HepG2 (cell line): ENCODE data around the gene PLEKHM2. TPM values are rescaled to one million over a fixed set of nuclear protein-coding genes. Genes with fewer than 3 reads are reported as not detected.

Experiments
- ATAC-seq: fragments of 200-7000 bp; cut with Tn5 transposase; 3 replicates; pipeline ENCODE4 v1.9.1; 2020; ENCODE audit warnings: mild to moderate bottlenecking, moderate library complexity
- BruUV-seq: library from RNA; stranded (reverse); fragments of 400-500 nt; replicated peaks from 2 replicates; lab custom pipeline; 2021; lab: Mats Ljungman, UMichigan
- CTCF ChIA-PET: fragments of 300-600 bp; formaldehyde crosslinking; extraction: SDS; loops from one replicate; lab custom pipeline; 2021; ENCODE audit warnings: low total read pairs, inconsistent platforms, low intra/inter-chr PET ratio; lab: Yijun Ruan, JAX
- POLR2A ChIA-PET: fragments of 350-600 bp; sonication (Branson Sonifier 250); formaldehyde crosslinking; loops from one replicate; lab custom pipeline; 2020; ENCODE audit warnings: antibody characterized with exemption, inconsistent platforms; lab: Yijun Ruan, JAX
- DNase-seq: peaks from one replicate; pipeline ENCODE4 v3.0.0-alpha.2; 2015; ENCODE audit warnings: low spot score
- FAIRE-seq: peaks from 3 replicates; lab custom pipeline; 2011; peaks lifted over from hg19 to GRCh38; lab: Jason Lieb, UNC
- H2AFZ ChIP-seq: one replicate; pipeline ENCODE4 v1.6.1; 2011; ENCODE audit warnings: low read length, inconsistent platforms
- H3K27ac ChIP-seq: fragments of 300-600 bp; 3 replicates; pipeline ENCODE4 v1.8.0; 2011; ENCODE audit warnings: mixed run types, mild to moderate bottlenecking, mixed read lengths, low read length, inconsistent platforms; ENCODE audit not compliant: insufficient read depth; ENCODE audit errors: extremely low read length
- H3K27me3 ChIP-seq, 2 experiments: fragments of 200-600 bp in 1 of 2; 2 replicates in 1 of 2; 3 replicates in 1 of 2; pipeline versions ENCODE4 v1.6.0 to v1.8.0; 2011; ENCODE audit warnings: low read length in 2 of 2, mild to moderate bottlenecking in 2 of 2, moderate library complexity in 2 of 2, inconsistent platforms in 1 of 2; ENCODE audit not compliant: insufficient read depth in 2 of 2, control insufficient read depth in 1 of 2
- H3K36me3 ChIP-seq, 2 experiments: fragments of 200-600 bp in 1 of 2; replicated peaks in 1 of 2; 2 replicates in 1 of 2; 3 replicates in 1 of 2; pipeline versions ENCODE4 v1.5.1 to v1.8.0; 2011; ENCODE audit warnings: low read length in 2 of 2, inconsistent platforms in 1 of 2; ENCODE audit not compliant: insufficient read depth in 2 of 2, control insufficient read depth in 1 of 2
- H3K4me1 ChIP-seq: 2 replicates; pipeline ENCODE4 v1.5.1; 2012; ENCODE audit warnings: low read length, inconsistent platforms; ENCODE audit not compliant: insufficient read depth
- H3K4me2 ChIP-seq: 2 replicates; pipeline ENCODE4 v1.6.0; 2011; ENCODE audit warnings: low read depth, low read length, inconsistent platforms
- H3K4me3 ChIP-seq, 3 experiments: fragments of 200-600 bp in 1 of 3; sonication (generic), shearing (Covaris generic) in 1 of 3; replicated peaks in 1 of 3; 2 replicates each; pipeline ENCODE4 v1.5.1; 2011 to 2016; ENCODE audit warnings: low read length in 3 of 3, inconsistent platforms in 2 of 3, low read depth in 2 of 3, mild to moderate bottlenecking in 2 of 3, control low read depth in 1 of 3, mixed read lengths in 1 of 3; ENCODE audit not compliant: insufficient read depth in 1 of 3
- H3K79me2 ChIP-seq: one replicate; pipeline ENCODE4 v1.6.1; 2011; ENCODE audit warnings: low read length, inconsistent platforms; ENCODE audit not compliant: insufficient read depth
- H3K9ac ChIP-seq: 2 replicates; pipeline ENCODE4 v1.6.0; 2011; ENCODE audit warnings: mild to moderate bottlenecking, low read depth, low read length, inconsistent platforms; ENCODE audit not compliant: insufficient read depth
- H3K9me3 ChIP-seq: 2 replicates; pipeline ENCODE4 v1.5.1; 2012; ENCODE audit warnings: mild to moderate bottlenecking, low read length
- H4K20me1 ChIP-seq: 2 replicates; pipeline ENCODE4 v1.6.0; 2011; ENCODE audit warnings: inconsistent platforms, mild to moderate bottlenecking, low read length, moderate library complexity; ENCODE audit not compliant: insufficient read depth
- MXI1 ChIP-seq: IDR thresholded peaks from 3 replicates; pipeline ENCODE4 v1.6.1; 2012; ENCODE audit warnings: low read depth, low read length, inconsistent platforms, borderline replicate concordance
- NONO ChIP-seq, 2 experiments: fragments of 450-650 bp in 1 of 2; sonication (generic) in 1 of 2; formaldehyde crosslinking in 1 of 2; IDR thresholded peaks in 1 of 2; conservative IDR thresholded peaks in 1 of 2; 2 replicates each; pipeline versions ENCODE4 v1.6.1 to v1.8.0; 2017 to 2022; ENCODE audit warnings: mild to moderate bottlenecking in 1 of 2, missing genetic modification reagents in 1 of 2, moderate library complexity in 1 of 2
- POLR2A ChIP-seq, 2 experiments: IDR thresholded peaks; 2 replicates each; pipeline ENCODE4 v1.6.1; 2011; ENCODE audit warnings: low read depth in 2 of 2, low read length in 2 of 2, mild to moderate bottlenecking in 1 of 2, moderate library complexity in 1 of 2; ENCODE audit not compliant: insufficient read depth in 1 of 2
- SMAD1 ChIP-seq: sonication (generic); formaldehyde crosslinking; IDR thresholded peaks from 2 replicates; pipeline ENCODE4 v1.4.0; 2020; ENCODE audit warnings: missing genetic modification reagents, low read depth, mild to moderate bottlenecking, borderline replicate concordance
- ZNF136 ChIP-seq: sonication (generic); formaldehyde crosslinking; IDR thresholded peaks from 2 replicates; pipeline ENCODE4 v1.8.1; 2022; ENCODE audit warnings: low read depth, mild to moderate bottlenecking, moderate library complexity, missing genetic modification reagents
- ZNF552 ChIP-seq: sonication (generic); formaldehyde crosslinking; IDR thresholded peaks from 2 replicates; pipeline ENCODE4 v1.9.0; 2022; ENCODE audit warnings: missing genetic modification reagents, mild to moderate bottlenecking, borderline replicate concordance
- WGBS: methylation state at CpG from one replicate; pipeline ENCODE4 v1.1.6; 2017; ENCODE audit warnings: low lambda C conversion rate; 5-methylcytosine and 5-hydroxymethylcytosine counted together
- in situ Hi-C: cut with HindIII; loops from 2 replicates; pipeline ENCODE4 v1.10.0; 2017; ENCODE audit warnings: low pct_unique_long_range_greater_than_20kb; ENCODE audit not compliant: extremely low pct_ligation_motif_present
- intact Hi-C: fragments of 100-400 bp; cut with micrococcal nuclease; formaldehyde crosslinking; loops from one replicate; pipeline ENCODE4 v1.10.0; 2022; ENCODE audit not compliant: unreplicated experiment
- polyA plus RNA-seq, 8 experiments: library from polyadenylated mRNA; depleted of rRNA in 3 of 8; stranded (reverse) in 7 of 8; unstranded in 1 of 8; fragments of >200 nt; fragmentation: Illumina TruSeq in 4 of 8; extraction: Trizol in 4 of 8; gene quantifications; 2 replicates each; pipeline versions ENCODE4 v1.2.1 to v1.2.3, GENCODE V29; 2011 to 2016; ENCODE audit warnings: low read depth in 4 of 8, missing spikeins in 1 of 8, mixed read lengths in 1 of 8; ENCODE audit not compliant: insufficient read depth in 1 of 8
- small RNA-seq, 3 experiments: library from RNA; depleted of rRNA; stranded (forward); fragments of <200 nt; gene quantifications; one replicate each; pipeline ENCODE3, GENCODE V24; 2012; ENCODE audit warnings: low read depth in 2 of 3, low replicate concordance in 1 of 3; ENCODE audit not compliant: insufficient read length in 3 of 3, insufficient read depth in 2 of 3
- total RNA-seq, 5 experiments: library from RNA; depleted of rRNA; stranded (reverse); fragments of >200 nt; fragmentation: Illumina TruSeq; extraction: Trizol; gene quantifications; 2 replicates each; pipeline ENCODE4 v1.2.3, GENCODE V29; 2016; ENCODE audit warnings: low read depth in 1 of 5
- TF ChIP-seq, protein P1 (sequence below): IDR thresholded peaks from 2 replicates; pipeline ENCODE4 v1.6.1; 2016; ENCODE audit warnings: missing compliant biosample characterization, missing genetic modification reagents, borderline replicate concordance

Gene PLEKHM2
- total and polyA plus RNA-seq, 2 of the 13 experiments (the other 11 are each of a cell fraction or from before 2014, with no cell fraction given) = 16.5 to 27.3 TPM

DNA sequence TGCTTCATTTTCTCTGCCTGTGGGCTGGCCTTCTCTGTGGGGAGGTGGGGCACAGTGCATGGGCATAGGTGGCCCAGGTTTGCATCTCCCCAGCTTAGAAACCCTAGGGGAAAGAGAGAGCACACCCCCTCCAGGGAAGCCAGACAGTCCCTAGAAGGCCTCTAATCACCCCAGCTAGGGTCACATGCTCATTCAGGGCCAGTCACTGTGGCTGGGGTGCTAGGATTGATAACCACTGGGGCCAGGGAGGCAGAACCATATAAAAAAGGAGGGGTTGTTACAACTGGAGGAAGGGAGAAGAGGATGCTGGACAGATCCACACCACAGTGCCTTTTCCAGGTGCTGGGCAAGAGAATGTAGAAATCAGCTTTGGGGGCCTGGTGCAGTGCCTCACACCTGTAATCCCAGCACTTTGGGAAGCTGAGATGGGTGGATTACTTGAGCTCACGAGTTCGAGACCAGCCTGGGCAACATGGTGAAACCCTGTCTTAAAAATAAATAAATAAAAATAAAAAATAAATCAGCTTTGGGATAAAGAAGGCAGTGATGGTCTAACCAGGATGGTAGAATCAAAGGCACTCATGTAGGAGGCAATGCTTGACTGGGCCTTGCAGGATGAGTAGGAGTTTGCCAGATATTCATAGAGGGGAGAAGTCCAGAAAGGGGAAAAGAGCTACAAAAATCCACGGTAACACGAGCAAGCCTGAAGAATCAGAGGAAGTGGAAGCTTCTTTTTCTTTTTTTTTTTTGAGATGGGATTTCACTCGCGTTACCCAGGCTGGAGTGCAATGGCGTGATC lies 94.0 kb downstream of the PLEKHM2 start:
- in situ Hi-C loops = no loop called here
- no peaks in the 10 kb centered on the region for H3K27me3 ChIP-seq
- no peak overlapping the region for H3K4me3 ChIP-seq
- WGBS = 96% methylated on average over 7 of the region's 7 CpGs
- peaks cover 32% of the 10 kb centered on the region for H3K4me1 ChIP-seq
- no peak overlapping the region for H2AFZ ChIP-seq
- ATAC-seq (no peak), DNase-seq (no peak), FAIRE-seq (no peak)
- intact Hi-C loops = no loop called here
- no peaks in the 10 kb centered on the region for H3K9me3 ChIP-seq
- POLR2A ChIA-PET = no interaction called here
- no peak overlapping the region for H3K9ac ChIP-seq
- BruUV-seq = no TSS peak
- TF ChIP-seq ZNF136 (CRISPR knock-in tag) = no peak
- TF ChIP-seq POLR2A (IDR thresholded peaks at IDR 0.05; ENCODE audit: insufficient read depth in 1 of 2, low read depth in 2 of 2, low read length in 2 of 2) = 0 out of 4 replicates have a peak, but pooled peaks of 1 of the 2 experiments have one; percentile 16
- TF ChIP-seq, protein P1, sequence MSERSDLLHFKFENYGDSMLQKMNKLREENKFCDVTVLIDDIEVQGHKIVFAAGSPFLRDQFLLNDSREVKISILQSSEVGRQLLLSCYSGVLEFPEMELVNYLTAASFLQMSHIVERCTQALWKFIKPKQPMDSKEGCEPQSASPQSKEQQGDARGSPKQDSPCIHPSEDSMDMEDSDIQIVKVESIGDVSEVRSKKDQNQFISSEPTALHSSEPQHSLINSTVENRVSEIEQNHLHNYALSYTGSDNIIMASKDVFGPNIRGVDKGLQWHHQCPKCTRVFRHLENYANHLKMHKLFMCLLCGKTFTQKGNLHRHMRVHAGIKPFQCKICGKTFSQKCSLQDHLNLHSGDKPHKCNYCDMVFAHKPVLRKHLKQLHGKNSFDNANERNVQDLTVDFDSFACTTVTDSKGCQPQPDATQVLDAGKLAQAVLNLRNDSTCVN (CRISPR knock-in tag) = no peak
- TF ChIP-seq ZNF552 (CRISPR knock-in tag) = no peak
- no peak for TF ChIP-seq NONO (IDR thresholded peaks at IDR 0.05)
- TF ChIP-seq NONO (CRISPR knock-in tag; conservative IDR thresholded peaks at IDR 0.05) = no peak
- no peak for TF ChIP-seq SMAD1
- no peak for TF ChIP-seq MXI1
- H3K79me2 ChIP-seq = no peaks in the 10 kb centered on the region
- H3K27ac ChIP-seq = no peak overlapping the region
- no peaks in the 10 kb centered on the region for H4K20me1 ChIP-seq
- H3K4me2 ChIP-seq = no peak overlapping the region
- CTCF ChIA-PET = no interaction called here
- peaks cover 0 to 1% of the 10 kb centered on the region in 2 experiments; a peak in 2 of 5 replicates for H3K36me3 ChIP-seq

Small RNA genes lying within 50 kb of the gene (small RNA-seq; reads per million reads assigned to genes)
- 0 reads per million in 3 experiments for gene AL121992.2

Other genes with a start within 250 kb of the PLEKHM2 start
- gene CTRC, start 245.9 kb upstream of the PLEKHM2 start, total RNA-seq (2016; rRNA removed; fragmentation: Illumina TruSeq; extraction: Trizol) = not detected in 2 replicates
- not detected in 2 replicates for gene CTRC, start 245.9 kb upstream of the PLEKHM2 start, polyA plus RNA-seq (2011; rRNA removed)
- not detected in 2 replicates for gene CELA2A, start 227.6 kb upstream of the PLEKHM2 start, total RNA-seq (2016; rRNA removed; fragmentation: Illumina TruSeq; extraction: Trizol)
- gene CELA2A, start 227.6 kb upstream of the PLEKHM2 start, polyA plus RNA-seq (2011; rRNA removed) = not detected in 2 replicates
- not detected in 2 replicates for gene CELA2B, start 208.2 kb upstream of the PLEKHM2 start, total RNA-seq (2016; rRNA removed; fragmentation: Illumina TruSeq; extraction: Trizol)
- not detected in 2 replicates for gene CELA2B, start 208.2 kb upstream of the PLEKHM2 start, polyA plus RNA-seq (2011; rRNA removed)
- 8.5 and 12.3 TPM in 2 replicates for gene CASP9, start 160.1 kb upstream of the PLEKHM2 start, total RNA-seq (2016; rRNA removed; fragmentation: Illumina TruSeq; extraction: Trizol)
- 11.5 and 13.1 TPM in 2 replicates for gene CASP9, start 160.1 kb upstream of the PLEKHM2 start, polyA plus RNA-seq (2011; rRNA removed)
- gene DNAJC16, start 157.5 kb upstream of the PLEKHM2 start, total RNA-seq (2016; rRNA removed; fragmentation: Illumina TruSeq; extraction: Trizol) = 10.7 and 15.4 TPM in 2 replicates
- 11.4 and 11.7 TPM in 2 replicates for gene DNAJC16, start 157.5 kb upstream of the PLEKHM2 start, polyA plus RNA-seq (2011; rRNA removed)
- gene AGMAT, start 99.3 kb upstream of the PLEKHM2 start, total RNA-seq (2016; rRNA removed; fragmentation: Illumina TruSeq; extraction: Trizol) = 174 and 216 TPM in 2 replicates
- 52.6 and 59.1 TPM in 2 replicates for gene AGMAT, start 99.3 kb upstream of the PLEKHM2 start, polyA plus RNA-seq (2011; rRNA removed)
- 25.7 and 34.0 TPM in 2 replicates for gene DDI2, start 66.9 kb upstream of the PLEKHM2 start, total RNA-seq (2016; rRNA removed; fragmentation: Illumina TruSeq; extraction: Trizol)
- 8.5 and 10.1 TPM in 2 replicates for gene DDI2, start 66.9 kb upstream of the PLEKHM2 start, polyA plus RNA-seq (2011; rRNA removed)
- gene SLC25A34, start 51.9 kb downstream of the PLEKHM2 start, total RNA-seq (2016; rRNA removed; fragmentation: Illumina TruSeq; extraction: Trizol) = 0.13 TPM in 1 of 2 replicates, not detected in the other
- 0.18 TPM in 2 replicates for gene SLC25A34, start 51.9 kb downstream of the PLEKHM2 start, polyA plus RNA-seq (2011; rRNA removed)
- gene TMEM82, start 58.2 kb downstream of the PLEKHM2 start, total RNA-seq (2016; rRNA removed; fragmentation: Illumina TruSeq; extraction: Trizol) = 0.29 and 0.97 TPM in 2 replicates
- 0.24 and 0.40 TPM in 2 replicates for gene TMEM82, start 58.2 kb downstream of the PLEKHM2 start, polyA plus RNA-seq (2011; rRNA removed)
- 9.2 and 10.6 TPM in 2 replicates for gene FBLIM1, start 74.5 kb downstream of the PLEKHM2 start, total RNA-seq (2016; rRNA removed; fragmentation: Illumina TruSeq; extraction: Trizol)
- gene FBLIM1, start 74.5 kb downstream of the PLEKHM2 start, polyA plus RNA-seq (2011; rRNA removed) = 23.0 and 24.6 TPM in 2 replicates
- 2.3 and 4.0 TPM in 2 replicates for gene UQCRHL, start 123.3 kb downstream of the PLEKHM2 start, total RNA-seq (2016; rRNA removed; fragmentation: Illumina TruSeq; extraction: Trizol)
- gene UQCRHL, start 123.3 kb downstream of the PLEKHM2 start, polyA plus RNA-seq (2011; rRNA removed) = 1.4 and 1.8 TPM in 2 replicates
- 14.0 and 25.1 TPM in 2 replicates for gene SPEN, start 163.4 kb downstream of the PLEKHM2 start, total RNA-seq (2016; rRNA removed; fragmentation: Illumina TruSeq; extraction: Trizol)
- 4.8 and 5.0 TPM in 2 replicates for gene SPEN, start 163.4 kb downstream of the PLEKHM2 start, polyA plus RNA-seq (2011; rRNA removed)